Loucy (cell line): ENCODE data around the gene UVSSA.

Experiments
- EZH2phosphoT487 ChIP-seq: fragments of 200-600 bp; IDR thresholded peaks from 2 replicates; pipeline ENCODE4 v1.6.1; 2018; ENCODE audit warnings: antibody characterized with exemption, mild to moderate bottlenecking, moderate library complexity, borderline replicate concordance
- TF ChIP-seq, protein P1 (sequence below): fragments of 200-600 bp; sonication (generic); conservative IDR thresholded peaks from 2 replicates; pipeline ENCODE4 v1.5.1; 2014; ENCODE audit warnings: mild to moderate bottlenecking, antibody characterized with exemption, low read length

DNA sequence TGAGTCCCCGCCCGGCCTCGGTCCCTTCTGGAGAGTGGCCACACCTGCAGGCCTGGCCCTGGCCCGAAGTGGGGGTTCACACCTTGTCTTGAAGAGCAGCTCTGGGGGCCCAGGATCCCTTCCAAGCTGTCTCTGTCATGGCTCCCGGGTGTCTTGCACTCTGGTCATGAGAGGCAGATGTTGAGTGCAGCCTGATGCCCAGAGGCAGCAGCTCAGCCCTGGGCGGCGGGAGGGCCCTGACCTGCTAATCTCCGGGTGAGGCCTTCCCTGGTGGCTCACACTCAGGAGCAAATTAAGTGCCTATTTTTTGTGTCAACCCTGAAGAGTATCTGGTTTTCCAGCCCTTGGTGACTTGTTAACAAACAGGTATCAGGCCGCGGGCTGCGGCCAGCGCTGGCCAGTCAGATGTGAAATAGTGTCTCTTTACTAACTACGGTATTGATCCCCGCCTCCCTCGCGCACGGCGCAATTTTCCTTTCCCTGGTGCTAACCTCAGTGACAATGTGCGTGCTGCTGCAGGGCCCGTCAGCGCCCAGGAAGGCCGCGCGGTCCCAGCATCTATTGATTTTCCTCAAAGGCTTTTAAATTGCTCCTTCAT, 35.0 kb downstream of the UVSSA start:
- TF ChIP-seq, protein P1, sequence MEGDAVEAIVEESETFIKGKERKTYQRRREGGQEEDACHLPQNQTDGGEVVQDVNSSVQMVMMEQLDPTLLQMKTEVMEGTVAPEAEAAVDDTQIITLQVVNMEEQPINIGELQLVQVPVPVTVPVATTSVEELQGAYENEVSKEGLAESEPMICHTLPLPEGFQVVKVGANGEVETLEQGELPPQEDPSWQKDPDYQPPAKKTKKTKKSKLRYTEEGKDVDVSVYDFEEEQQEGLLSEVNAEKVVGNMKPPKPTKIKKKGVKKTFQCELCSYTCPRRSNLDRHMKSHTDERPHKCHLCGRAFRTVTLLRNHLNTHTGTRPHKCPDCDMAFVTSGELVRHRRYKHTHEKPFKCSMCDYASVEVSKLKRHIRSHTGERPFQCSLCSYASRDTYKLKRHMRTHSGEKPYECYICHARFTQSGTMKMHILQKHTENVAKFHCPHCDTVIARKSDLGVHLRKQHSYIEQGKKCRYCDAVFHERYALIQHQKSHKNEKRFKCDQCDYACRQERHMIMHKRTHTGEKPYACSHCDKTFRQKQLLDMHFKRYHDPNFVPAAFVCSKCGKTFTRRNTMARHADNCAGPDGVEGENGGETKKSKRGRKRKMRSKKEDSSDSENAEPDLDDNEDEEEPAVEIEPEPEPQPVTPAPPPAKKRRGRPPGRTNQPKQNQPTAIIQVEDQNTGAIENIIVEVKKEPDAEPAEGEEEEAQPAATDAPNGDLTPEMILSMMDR, result no peak
- TF ChIP-seq EZH2phosphoT487, result no peak
